Embryonic facial prominence (tissue), 1 donor: ENCODE results near the gene GUCY1A1.

Source experiments
- DNase-seq: peaks from one replicate; pipeline ENCODE4 v3.0.0-alpha.2; 2016; ENCODE audit errors: extremely low spot score

The GUCY1A1 gene

GRCh38 chr4:155774033-155774432, 107.4 kb downstream of the GUCY1A1 start:
- no peak for DNase-seq

- DNase-seq, result peak; percentile 42
Measured at GRCh38 chr4:155777971-155778735, 111.5 kb downstream of the GUCY1A1 start.

GRCh38 chr4:155780775-155781174, 114.1 kb downstream of the GUCY1A1 start:
- DNase-seq, result no peak

- DNase-seq, result no peak
Measured at GRCh38 chr4:155781249-155781831, 114.7 kb downstream of the GUCY1A1 start.
